Spleen (tissue), 7 donors: ENCODE data around the gene CCDC192.
"Not testable (repeated sequence)": the region's sequence is repeated elsewhere in the genome, so short reads cannot be mapped to it uniquely, and the experiment has no call there.

Experiments used
- POLR2AphosphoS5 ChIP-seq, 3 donors: sonication (generic); formaldehyde crosslinking; IDR thresholded peaks; one replicate each; pipeline ENCODE4 v1.5.1; 2017; ENCODE audit warnings: antibody characterized with exemption in 3 of 3
- TF ChIP-seq, protein P1 (sequence below), 11 experiments: fragments of 200-600 bp in 7 of 11; fragments of 450-650 bp in 4 of 11; sonication (generic) in 4 of 11; IDR thresholded peaks in 8 of 11; conservative IDR thresholded peaks in 3 of 11; 1 replicate in 7 of 11; 2 replicates in 4 of 11; pipeline versions ENCODE4 v1.4.0 to v1.8.0; 2016 to 2021; ENCODE audit warnings: antibody characterized with exemption in 11 of 11, inconsistent platforms in 4 of 11, mild to moderate bottlenecking in 1 of 11
- donor health status: DM: no; HTN: no; CAD: no; lungs with moderate emphysema.
- donor health status: DM: no; HTN: no; CAD: no.
- donor health status: DM: no; HTN: no; CAD: no.

DNA sequence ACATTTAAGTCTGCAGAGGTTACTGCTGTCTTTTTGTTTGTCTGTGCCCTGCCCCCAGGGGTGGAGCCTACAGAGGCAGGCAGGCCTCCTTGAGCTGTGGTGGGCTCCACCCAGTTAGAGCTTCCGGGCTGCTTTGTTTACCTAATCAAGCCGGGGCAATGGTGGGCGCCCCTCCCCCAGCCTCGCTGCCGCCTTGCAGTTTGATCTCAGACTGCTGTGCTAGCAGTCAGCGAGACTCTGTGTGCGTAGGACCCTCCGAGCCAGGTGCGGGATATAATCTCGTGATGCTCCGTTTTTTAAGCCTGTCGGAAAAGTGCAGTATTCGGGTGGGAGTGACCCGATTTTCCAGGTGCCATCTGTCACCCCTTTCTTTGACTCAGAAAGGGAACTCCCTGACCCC, 36.2 kb downstream of the CCDC192 start:
- TF ChIP-seq POLR2AphosphoS5 (IDR thresholded peaks at IDR 0.05) = not testable (repeated sequence)
- TF ChIP-seq, protein P1, sequence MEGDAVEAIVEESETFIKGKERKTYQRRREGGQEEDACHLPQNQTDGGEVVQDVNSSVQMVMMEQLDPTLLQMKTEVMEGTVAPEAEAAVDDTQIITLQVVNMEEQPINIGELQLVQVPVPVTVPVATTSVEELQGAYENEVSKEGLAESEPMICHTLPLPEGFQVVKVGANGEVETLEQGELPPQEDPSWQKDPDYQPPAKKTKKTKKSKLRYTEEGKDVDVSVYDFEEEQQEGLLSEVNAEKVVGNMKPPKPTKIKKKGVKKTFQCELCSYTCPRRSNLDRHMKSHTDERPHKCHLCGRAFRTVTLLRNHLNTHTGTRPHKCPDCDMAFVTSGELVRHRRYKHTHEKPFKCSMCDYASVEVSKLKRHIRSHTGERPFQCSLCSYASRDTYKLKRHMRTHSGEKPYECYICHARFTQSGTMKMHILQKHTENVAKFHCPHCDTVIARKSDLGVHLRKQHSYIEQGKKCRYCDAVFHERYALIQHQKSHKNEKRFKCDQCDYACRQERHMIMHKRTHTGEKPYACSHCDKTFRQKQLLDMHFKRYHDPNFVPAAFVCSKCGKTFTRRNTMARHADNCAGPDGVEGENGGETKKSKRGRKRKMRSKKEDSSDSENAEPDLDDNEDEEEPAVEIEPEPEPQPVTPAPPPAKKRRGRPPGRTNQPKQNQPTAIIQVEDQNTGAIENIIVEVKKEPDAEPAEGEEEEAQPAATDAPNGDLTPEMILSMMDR (IDR thresholded peaks at IDR 0.05 in 8 of 11, conservative IDR thresholded peaks at IDR 0.05 in 3 of 11) = not testable (repeated sequence)
